K562 (cell line): ENCODE data around the gene ROR2. TPM values are rescaled to one million over a fixed set of nuclear protein-coding genes. Genes with fewer than 3 reads are reported as not detected.

Source experiments
- ARNT ChIP-seq, 2 experiments: fragments of 450-650 bp; IDR thresholded peaks; 2 replicates each; pipeline ENCODE4 v1.6.1; 2016; ENCODE audit warnings: mild to moderate bottlenecking in 1 of 2
- CBX1 ChIP-seq: sonication (generic); IDR thresholded peaks from 2 replicates; pipeline ENCODE4 v1.6.1; 2016; ENCODE audit warnings: antibody characterized with exemption, low read depth, mild to moderate bottlenecking
- CBX5 ChIP-seq: IDR thresholded peaks from 2 replicates; pipeline ENCODE4 v1.6.1; 2014; ENCODE audit warnings: low read depth, borderline replicate concordance
- CHAMP1 ChIP-seq: fragments of 450-650 bp; IDR thresholded peaks from 2 replicates; pipeline ENCODE4 v1.6.1; 2016; ENCODE audit warnings: mild to moderate bottlenecking
- CTCF ChIP-seq, 3 experiments: IDR thresholded peaks in 2 of 3; conservative IDR thresholded peaks in 1 of 3; 2 replicates each; pipeline ENCODE4 v1.5.1; 2011 to 2012; ENCODE audit warnings: low read length in 3 of 3, mild to moderate bottlenecking in 3 of 3, control low read depth in 2 of 3, improper control_type of control experiment in 1 of 3, inconsistent platforms in 1 of 3, low read depth in 1 of 3, mixed read lengths in 1 of 3, moderate library complexity in 1 of 3; ENCODE audit not compliant: insufficient read depth in 2 of 3
- LEF1 ChIP-seq: fragments of 450-650 bp; IDR thresholded peaks from 2 replicates; pipeline ENCODE4 v1.6.1; 2016; ENCODE audit warnings: mild to moderate bottlenecking
- MTA3 ChIP-seq: fragments of 450-650 bp; formaldehyde crosslinking; IDR thresholded peaks from 2 replicates; pipeline ENCODE4 v1.6.1; 2017; ENCODE audit warnings: mild to moderate bottlenecking, borderline replicate concordance
- NCOR1 ChIP-seq: fragments of 450-650 bp; IDR thresholded peaks from 2 replicates; pipeline ENCODE4 v1.6.1; 2016; ENCODE audit warnings: mild to moderate bottlenecking, moderate library complexity
- REST ChIP-seq, 2 experiments: fragments of 450-650 bp; formaldehyde crosslinking in 1 of 2; IDR thresholded peaks; 2 replicates each; pipeline versions ENCODE4 v1.4.0 to v1.6.1; 2014 to 2020; ENCODE audit warnings: mild to moderate bottlenecking in 2 of 2, borderline replicate concordance in 1 of 2, low read depth in 1 of 2
- SMC3 ChIP-seq: conservative IDR thresholded peaks from 2 replicates; pipeline ENCODE4 v1.6.1; 2011; ENCODE audit warnings: low read depth, low read length, improper control_type of control experiment; ENCODE audit not compliant: insufficient read depth
- XRCC3 ChIP-seq: fragments of 450-650 bp; IDR thresholded peaks from 2 replicates; pipeline ENCODE4 v1.6.1; 2017; ENCODE audit warnings: mild to moderate bottlenecking, moderate library complexity
- ZEB2 ChIP-seq: fragments of 450-650 bp; IDR thresholded peaks from 2 replicates; pipeline ENCODE4 v1.6.1; 2016
- ZNF280A ChIP-seq: fragments of 450-650 bp; IDR thresholded peaks from 2 replicates; pipeline ENCODE4 v1.6.1; 2018; ENCODE audit warnings: mild to moderate bottlenecking, low read depth; ENCODE audit not compliant: partially characterized antibody
- polyA plus RNA-seq, 8 experiments: library from polyadenylated mRNA; depleted of rRNA in 4 of 8; stranded (reverse) in 5 of 8; unstranded in 3 of 8; fragments of >200 nt; fragmentation: Nextera tagmentation in 2 of 8; fragmentation: Illumina TruSeq in 1 of 8; extraction: Ambion mirVana in 2 of 8; extraction: Trizol in 1 of 8; gene quantifications; 2 replicates each; pipeline versions ENCODE4 v1.2.1 to v1.2.3, GENCODE V29; 2011 to 2014; ENCODE audit warnings: inconsistent platforms in 1 of 8, missing spikeins in 1 of 8
- total RNA-seq, 7 experiments: library from RNA; depleted of rRNA in 6 of 7; stranded (reverse); fragments of >200 nt in 6 of 7; fragmentation: Illumina TruSeq in 2 of 7; extraction: Trizol in 2 of 7; gene quantifications; 2 replicates each; pipeline versions ENCODE4 v1.2.1 to v1.2.3, GENCODE V29; 2011 to 2021; ENCODE audit warnings: low replicate concordance in 1 of 7

Gene ROR2
- total and polyA plus RNA-seq, 9 of the 15 experiments (the other 6 are each of a cell fraction or from before 2014, with no cell fraction given), result 5.6 to 33.8 (median 15.3) TPM

GRCh38 chr9:91930475-91930874 is 19.6 kb downstream of the ROR2 start (continued):
- 0 out of 2 replicates have a peak, but pooled peaks have one; percentile 37 for TF ChIP-seq CHAMP1
- peak; percentile 60; the same call in 1 of the 2 replicates for TF ChIP-seq LEF1
- TF ChIP-seq CTCF (IDR thresholded peaks at IDR 0.05 in 2 of 3, conservative IDR thresholded peaks at IDR 0.05 in 1 of 3; ENCODE audit: insufficient read depth in 2 of 3, low read depth in 1 of 3, low read length in 3 of 3), result no peak
- no peak for TF ChIP-seq SMC3
- TF ChIP-seq ZNF280A, result peak; percentile 100
- peak; percentile 82; the same call in 1 of the 2 replicates for TF ChIP-seq CBX1
- peak; percentile 98 for TF ChIP-seq XRCC3
- TF ChIP-seq NCOR1, result no peak
- TF ChIP-seq CBX5, result peak; percentile 92
- peak in 1 of 2 experiments; percentile 70; a peak in 1 of 4 replicates for TF ChIP-seq ARNT (IDR thresholded peaks at IDR 0.05)
- peak; percentile 56; the same call in 1 of the 2 replicates for TF ChIP-seq MTA3
- TF ChIP-seq ZEB2, result peak; percentile 86
- no peak for TF ChIP-seq REST (IDR thresholded peaks at IDR 0.05; ENCODE audit: borderline replicate concordance)
- TF ChIP-seq REST (CRISPR knock-in tag; IDR thresholded peaks at IDR 0.05; ENCODE audit: low read depth), result no peak
